ELR (cell line): ENCODE data around the gene ZNF682.
"Not testable (repeated sequence)": the region's sequence is repeated elsewhere in the genome, so short reads cannot be mapped to it uniquely, and the experiment has no call there.

Experiments
- DNase-seq: peaks from one replicate; pipeline ENCODE4 v3.0.0-alpha.2; 2015; ENCODE audit warnings: low read depth

ZNF682 gene

DNA sequence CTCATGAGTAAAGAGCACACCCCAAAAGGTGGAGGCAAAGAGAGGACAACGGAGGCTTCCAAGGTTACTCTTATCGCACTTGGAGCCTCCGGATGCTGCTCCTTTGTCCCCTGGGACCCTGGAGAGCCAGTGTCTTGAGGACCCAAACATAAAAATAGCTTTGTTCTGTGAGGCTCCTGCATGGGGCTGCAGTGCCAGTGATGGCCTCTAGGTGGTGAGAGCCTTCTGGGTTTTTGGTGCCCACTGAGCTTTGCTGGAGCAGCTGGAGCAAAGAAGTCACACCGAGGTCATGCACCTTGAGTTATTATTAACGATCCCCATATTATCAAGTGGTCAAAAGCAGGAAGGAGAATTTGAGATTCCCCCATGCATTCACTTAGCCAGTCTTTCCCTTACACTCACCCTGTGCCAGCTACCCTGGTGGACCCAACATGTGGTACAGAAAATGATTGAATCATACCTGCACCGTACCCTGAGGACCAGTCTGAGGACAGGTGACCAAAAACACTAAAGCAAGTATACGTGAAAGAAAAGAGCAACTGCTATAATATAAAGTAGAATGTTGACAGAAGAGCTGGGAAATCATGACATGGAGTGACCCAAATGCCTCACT is 41.5 kb downstream of the ZNF682 start:
- peak; percentile 20 for DNase-seq

DNA sequence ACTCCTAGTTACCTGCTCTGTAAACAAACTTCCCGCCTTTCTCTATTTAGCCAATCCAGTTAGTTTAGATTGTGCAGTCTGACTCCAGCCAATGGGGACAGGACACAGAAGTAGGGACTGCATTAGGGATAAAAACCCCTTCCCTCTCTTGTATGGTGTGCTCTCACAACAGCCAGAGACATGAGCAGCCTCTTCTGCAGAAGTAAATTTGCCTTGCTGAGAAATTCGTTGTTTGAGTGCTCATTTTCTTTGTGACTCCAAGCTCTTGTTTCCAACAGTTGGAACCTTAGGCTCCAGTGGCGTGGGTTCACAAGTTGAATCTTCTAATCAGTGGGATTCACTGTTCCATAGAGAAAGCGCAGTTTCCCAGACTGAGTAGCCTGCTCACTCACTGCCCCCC is 72.4 kb downstream of the ZNF682 start:
- no peak for DNase-seq

DNA sequence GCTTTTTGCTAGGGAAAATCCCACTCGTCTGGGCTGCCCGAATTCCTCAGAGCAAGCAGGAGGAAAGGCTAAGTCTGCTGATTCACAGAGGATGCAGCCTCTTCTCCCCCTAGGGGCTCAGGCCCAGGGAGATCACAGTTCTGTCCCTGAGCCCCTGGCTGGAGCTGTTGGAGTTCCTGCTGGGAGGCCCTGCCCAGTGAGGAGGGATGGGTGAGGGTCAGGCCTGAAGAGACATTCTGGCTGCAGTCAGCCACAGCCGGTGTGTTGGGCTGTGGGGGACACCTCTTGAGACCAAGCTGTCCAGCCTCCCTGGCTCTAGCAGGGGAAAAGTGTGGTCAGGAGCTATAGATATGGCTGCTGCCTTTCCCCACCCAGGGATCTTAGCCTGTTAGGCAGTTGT is 73.2 kb downstream of the ZNF682 start:
- DNase-seq = not testable (repeated sequence)

DNA sequence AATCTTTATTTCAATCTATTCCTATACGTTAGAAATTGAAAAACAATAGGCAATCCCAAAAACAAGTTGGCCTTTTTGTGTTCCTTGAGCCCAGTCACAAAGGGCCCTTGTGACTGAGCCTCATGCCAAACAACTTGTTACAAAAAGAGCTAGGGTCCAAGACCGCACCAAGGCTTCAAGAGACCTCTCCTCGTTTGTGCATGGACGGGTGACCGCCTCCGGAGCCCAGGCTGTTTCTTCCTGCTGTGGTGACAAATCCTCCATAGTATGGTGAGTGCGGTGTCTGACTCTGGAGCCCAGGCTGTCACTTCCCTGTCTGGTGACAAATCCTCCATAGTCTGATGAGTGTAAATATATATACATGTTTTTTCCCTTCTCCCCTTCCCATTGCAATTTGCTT is 74.9 kb downstream of the ZNF682 start:
- no peak for DNase-seq

DNA sequence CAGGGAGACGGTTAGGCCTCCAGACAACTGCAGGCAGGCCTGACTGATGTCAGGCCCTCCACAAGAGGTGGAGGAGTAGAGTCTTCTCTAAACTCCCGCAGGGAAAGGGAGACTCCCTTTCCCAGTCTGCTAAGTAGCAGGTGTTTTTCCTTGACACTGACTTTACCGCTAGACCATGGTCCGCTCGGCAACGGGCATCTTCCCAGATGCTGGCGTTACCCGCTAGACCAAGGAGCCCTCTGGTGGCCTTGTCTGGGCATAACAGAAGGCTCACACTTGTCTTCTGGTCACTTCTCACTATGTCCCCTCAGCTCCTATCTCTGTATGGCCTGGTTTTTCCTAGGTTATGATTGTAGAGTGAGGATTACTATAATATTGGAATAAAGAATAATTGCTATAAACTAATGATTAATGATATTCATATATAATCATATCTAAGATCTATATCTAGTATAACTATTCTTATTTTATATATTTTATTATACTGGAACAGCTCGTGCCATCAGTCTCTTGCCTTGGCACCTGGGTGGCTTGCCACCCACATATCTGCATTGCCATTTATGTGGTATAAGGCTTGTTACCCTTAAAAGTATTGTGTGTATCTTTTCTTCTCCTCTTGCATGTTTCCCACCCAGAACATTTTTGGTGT is 80.0 kb downstream of the ZNF682 start:
- DNase-seq = peak; percentile 62

DNA sequence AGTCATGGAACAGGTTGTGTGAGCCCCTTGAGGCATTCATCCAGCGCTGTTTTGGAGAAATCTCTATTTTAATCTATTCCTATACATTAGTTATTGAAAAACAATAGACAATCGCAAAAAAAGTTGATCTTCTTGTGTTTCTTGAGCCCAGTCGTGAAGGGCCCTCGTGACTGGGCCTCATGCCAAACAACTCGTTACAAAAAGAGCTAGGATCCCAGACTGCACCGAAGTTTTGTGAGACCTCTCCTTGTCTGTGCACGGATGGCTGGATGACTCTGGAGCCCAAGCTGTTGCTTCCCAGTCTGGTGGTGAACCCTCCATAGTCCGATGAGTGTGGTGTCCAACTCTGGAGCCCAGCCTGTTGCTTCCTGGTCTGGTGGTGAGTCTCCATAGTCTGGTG is 81.5 kb downstream of the ZNF682 start:
- DNase-seq = not testable (repeated sequence)

DNA sequence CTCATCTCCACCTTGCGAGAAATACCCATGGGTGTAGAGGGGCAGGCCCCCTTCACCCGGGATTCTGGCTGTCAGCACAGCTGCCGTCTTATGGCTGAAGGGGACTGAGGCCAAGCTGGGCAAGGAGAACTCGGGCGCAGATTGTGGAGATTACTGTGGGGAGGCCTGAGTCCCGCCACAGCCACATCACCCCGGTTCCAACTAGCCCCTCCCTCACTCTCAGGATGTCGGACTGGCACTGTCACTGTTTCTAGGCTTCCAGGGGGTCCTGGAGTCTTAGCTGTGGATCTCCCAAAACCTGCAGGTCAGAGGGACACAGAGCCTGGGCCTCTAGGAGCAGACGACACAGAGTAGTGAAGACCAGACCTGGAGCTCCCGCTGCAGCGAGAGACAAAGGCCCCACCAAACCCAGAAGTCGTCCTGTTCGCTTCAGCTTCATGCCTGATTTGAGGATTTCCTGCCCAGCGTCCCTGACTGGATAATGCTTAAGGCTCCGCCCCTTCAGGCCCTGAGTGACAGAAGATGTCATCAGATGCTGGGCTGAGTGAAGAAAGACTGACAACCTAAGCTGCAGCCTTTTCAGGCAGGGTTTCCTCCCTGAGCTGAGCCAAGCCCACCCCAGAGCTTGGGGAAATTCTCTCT is 82.8 kb downstream of the ZNF682 start:
- DNase-seq = no peak

DNA sequence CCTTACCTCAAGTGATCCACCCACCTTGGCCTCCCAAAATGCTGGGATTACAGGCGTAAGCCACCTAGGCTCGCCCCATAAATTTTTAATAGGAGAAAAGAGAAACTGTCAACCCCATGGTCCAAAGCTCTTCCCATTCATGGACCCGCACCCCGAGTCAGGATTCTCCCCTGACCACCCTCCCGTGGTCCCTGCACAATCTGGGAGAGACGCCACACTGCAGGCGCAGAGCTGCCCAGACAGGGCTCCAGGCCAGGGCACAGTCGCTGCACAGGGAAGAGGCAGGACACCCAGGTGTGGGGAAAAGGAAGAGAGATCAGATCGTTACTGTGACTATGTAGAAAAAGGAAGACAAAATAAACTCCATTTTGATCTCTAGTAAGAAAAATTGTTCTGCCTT is 84.1 kb downstream of the ZNF682 start:
- DNase-seq = no peak
